HEK293 (cell line): ENCODE results near the gene ALOX15B.

Experiments used
- CTCF ChIP-seq: fragments of 450-650 bp; formaldehyde crosslinking; IDR thresholded peaks from 2 replicates; pipeline ENCODE4 v1.5.1; 2016; ENCODE audit warnings: missing biosample characterization, missing genetic modification characterization
- KLF1 ChIP-seq: fragments of 450-650 bp; formaldehyde crosslinking; IDR thresholded peaks from 2 replicates; pipeline ENCODE4 v1.5.1; 2016; ENCODE audit warnings: missing biosample characterization, missing genetic modification characterization
- PBX3 ChIP-seq: sonication (generic); formaldehyde crosslinking; IDR thresholded peaks from 2 replicates; pipeline ENCODE4 v1.8.1; 2022; ENCODE audit warnings: mild to moderate bottlenecking, moderate library complexity, missing genetic modification reagents
- TCF7L2 ChIP-seq: IDR thresholded peaks from 2 replicates; pipeline ENCODE4 v1.6.1; 2011; ENCODE audit warnings: low read depth, mild to moderate bottlenecking, inconsistent platforms, low read length, moderate library complexity, borderline replicate concordance
- ZBTB7A ChIP-seq: fragments of 450-650 bp; formaldehyde crosslinking; IDR thresholded peaks from 2 replicates; pipeline ENCODE4 v1.5.1; 2016; ENCODE audit warnings: low read depth, missing biosample characterization, missing genetic modification characterization
- ZNF112 ChIP-seq: fragments of 450-650 bp; formaldehyde crosslinking; IDR thresholded peaks from 2 replicates; pipeline ENCODE4 v1.5.0; 2017; ENCODE audit warnings: missing biosample characterization, missing genetic modification characterization
- ZNF274 ChIP-seq, 2 experiments: fragments of 200-500 bp in 1 of 2; fragments of 450-650 bp in 1 of 2; sonication (Bioruptor generic) in 1 of 2; formaldehyde crosslinking in 1 of 2; IDR thresholded peaks; 2 replicates each; pipeline versions ENCODE4 v1.5.1 to v1.6.1; 2014 to 2016; ENCODE audit warnings: borderline replicate concordance in 1 of 2, inconsistent platforms in 1 of 2, low read length in 1 of 2, missing biosample characterization in 1 of 2, missing genetic modification characterization in 1 of 2
- ZNF391 ChIP-seq: fragments of 450-650 bp; formaldehyde crosslinking; IDR thresholded peaks from 2 replicates; pipeline ENCODE4 v1.5.1; 2016; ENCODE audit warnings: low read depth, missing biosample characterization, missing genetic modification characterization, borderline replicate concordance
- ZNF398 ChIP-seq: fragments of 450-650 bp; formaldehyde crosslinking; IDR thresholded peaks from 2 replicates; pipeline ENCODE4 v1.5.1; 2017; ENCODE audit warnings: missing biosample characterization, missing genetic modification characterization
- ZNF521 ChIP-seq: fragments of 450-650 bp; formaldehyde crosslinking; IDR thresholded peaks from 2 replicates; pipeline ENCODE4 v1.5.1; 2017; ENCODE audit warnings: missing biosample characterization, mild to moderate bottlenecking, missing genetic modification characterization
- ZNF785 ChIP-seq: fragments of 450-650 bp; formaldehyde crosslinking; IDR thresholded peaks from 2 replicates; pipeline ENCODE4 v1.5.1; 2016; ENCODE audit warnings: missing biosample characterization, missing genetic modification characterization
- ZNF792 ChIP-seq: fragments of 450-650 bp; formaldehyde crosslinking; IDR thresholded peaks from 2 replicates; pipeline ENCODE4 v1.5.1; 2016; ENCODE audit warnings: missing biosample characterization, missing genetic modification characterization

GRCh38 chr17:8095361-8095760 is 56.5 kb downstream of the ALOX15B start:
- TF ChIP-seq PBX3 (CRISPR knock-in tag) (no peak), ZNF785 (no peak), CTCF (tag by site-specific recombination) (peak; percentile 62), ZNF274 (IDR thresholded peaks at IDR 0.05; ENCODE audit: low read length) (no peak), ZNF274 (tag by site-specific recombination; IDR thresholded peaks at IDR 0.05; ENCODE audit: borderline replicate concordance) (no peak), ZBTB7A (tag by site-specific recombination) (no peak), ZNF398 (tag by site-specific recombination) (no peak), ZNF391 (tag by site-specific recombination) (no peak), KLF1 (tag by site-specific recombination) (no peak), TCF7L2 (no peak), ZNF521 (tag by site-specific recombination) (no peak), ZNF792 (no peak), ZNF112 (no peak)
